Anterior cingulate cortex (tissue), 58 donors: Measurements from ENCODE around the gene GRB10.

ENCODE experiments used
- DNase-seq, 58 donors: peaks; one replicate each; lab custom pipeline; 2025; lab: John Stamatoyannopoulos, UW

GRB10 gene

GRCh38 chr7:50805447-50806125, 22.9 kb upstream of the GRB10 start:
- DNase-seq = no peak

DNA sequence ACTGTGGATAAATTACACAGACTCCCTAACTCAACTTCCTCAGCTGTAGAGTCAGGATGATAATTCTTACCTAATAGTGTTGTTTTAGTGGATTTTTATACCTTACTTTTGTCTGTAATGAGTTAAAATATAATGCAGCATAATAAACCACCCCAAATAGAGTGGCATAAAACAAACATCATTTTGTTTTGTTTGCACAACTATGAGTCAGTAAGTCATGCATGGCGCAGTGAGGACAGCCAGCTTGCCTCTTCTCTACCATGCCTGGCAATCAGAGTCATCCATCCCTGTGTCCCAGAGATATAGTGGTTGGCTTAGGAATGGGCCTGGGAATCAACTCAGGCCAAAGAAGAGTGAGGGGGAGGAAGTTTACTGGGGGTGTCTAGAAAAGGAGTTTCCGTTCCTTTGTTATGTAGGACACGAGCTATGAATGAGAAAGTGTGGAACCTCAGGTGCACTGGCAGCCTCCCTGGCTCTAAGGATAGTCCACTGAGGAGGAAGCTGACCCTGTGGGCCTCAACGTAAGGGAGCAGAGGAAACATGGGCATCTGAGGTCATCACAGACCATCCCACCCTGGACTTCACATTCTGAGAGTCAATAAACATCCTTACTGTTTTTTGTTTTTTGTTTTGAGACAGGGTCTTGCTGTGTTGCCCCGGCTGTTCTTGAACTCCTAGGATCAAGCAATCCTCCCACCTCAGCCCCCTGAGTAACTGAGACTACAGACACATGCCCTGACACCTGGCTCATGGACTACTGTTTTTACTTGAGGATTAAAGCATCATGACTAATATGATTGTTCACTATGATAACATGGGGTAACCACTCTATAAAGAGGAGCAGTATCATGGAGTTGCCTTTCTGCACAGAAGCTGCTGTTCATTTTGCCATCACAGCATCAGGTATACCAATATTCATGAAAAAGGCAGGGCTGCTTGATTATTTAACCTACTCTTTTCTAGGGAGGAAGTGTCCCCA, 21.0 kb upstream of the GRB10 start:
- DNase-seq = no peak

GRCh38 chr7:50801907-50802306, 19.2 kb upstream of the GRB10 start:
- DNase-seq = no peak

GRCh38 chr7:50799873-50800272, 17.2 kb upstream of the GRB10 start:
- DNase-seq = no peak

- DNase-seq = no peak
Observed at GRCh38 chr7:50798126-50798525, 15.4 kb upstream of the GRB10 start.

- DNase-seq = no peak
Observed at GRCh38 chr7:50795831-50796230, 13.1 kb upstream of the GRB10 start.

DNA sequence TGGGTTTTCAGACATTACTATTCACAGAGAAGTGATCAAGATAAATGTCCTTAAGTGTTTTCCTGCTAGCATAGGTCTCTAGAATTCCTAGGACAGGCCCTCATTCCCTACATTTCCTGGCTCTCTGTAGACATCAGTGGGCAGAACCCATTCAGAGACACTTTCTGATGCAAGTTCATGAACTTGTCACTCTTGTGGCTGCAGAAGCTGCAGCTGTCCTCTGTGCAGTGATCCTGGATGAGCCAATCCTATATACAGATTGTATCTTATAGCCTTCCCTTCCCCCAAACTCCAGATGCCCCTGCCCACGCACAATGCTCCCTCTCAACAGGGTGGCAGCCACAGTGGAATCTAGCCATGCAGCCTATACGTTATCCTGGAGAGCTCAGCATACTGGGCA, 12.6 kb upstream of the GRB10 start:
- DNase-seq = no peak

DNA sequence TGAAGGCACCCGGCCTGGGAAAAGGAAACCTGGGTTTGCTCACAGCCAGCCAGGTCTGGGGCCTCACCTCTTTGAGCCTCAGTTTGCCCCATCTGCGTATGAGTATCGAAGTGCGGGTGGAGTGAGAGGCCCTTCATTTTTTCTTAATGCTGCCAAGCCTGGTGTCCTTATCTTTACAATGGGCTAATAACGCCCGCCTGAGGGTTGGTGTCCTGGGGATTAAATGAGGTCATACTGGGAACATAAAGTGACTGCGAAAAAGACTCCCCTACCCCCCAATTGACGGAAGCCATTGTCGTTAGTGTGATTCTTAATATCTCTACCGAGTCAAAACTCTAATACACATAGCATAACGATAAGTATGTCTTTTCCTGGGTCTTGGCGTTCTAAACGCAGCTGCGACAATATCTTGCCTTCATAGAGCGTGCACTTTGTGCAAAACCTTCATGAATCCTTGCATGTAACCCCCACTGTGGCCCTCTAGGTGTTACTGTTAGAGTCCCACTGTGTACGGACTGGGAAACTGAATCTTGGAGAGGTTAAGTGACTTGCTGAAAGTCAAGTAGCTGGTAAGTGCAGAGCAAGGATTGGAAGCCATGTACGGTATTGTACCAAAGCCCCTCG, 11.4 kb upstream of the GRB10 start:
- DNase-seq = no peak

GRCh38 chr7:50793120-50793946, 10.6 kb upstream of the GRB10 start:
- DNase-seq = peak in 9 of 58 donors; percentile 9 to 33 (median 20)

DNA sequence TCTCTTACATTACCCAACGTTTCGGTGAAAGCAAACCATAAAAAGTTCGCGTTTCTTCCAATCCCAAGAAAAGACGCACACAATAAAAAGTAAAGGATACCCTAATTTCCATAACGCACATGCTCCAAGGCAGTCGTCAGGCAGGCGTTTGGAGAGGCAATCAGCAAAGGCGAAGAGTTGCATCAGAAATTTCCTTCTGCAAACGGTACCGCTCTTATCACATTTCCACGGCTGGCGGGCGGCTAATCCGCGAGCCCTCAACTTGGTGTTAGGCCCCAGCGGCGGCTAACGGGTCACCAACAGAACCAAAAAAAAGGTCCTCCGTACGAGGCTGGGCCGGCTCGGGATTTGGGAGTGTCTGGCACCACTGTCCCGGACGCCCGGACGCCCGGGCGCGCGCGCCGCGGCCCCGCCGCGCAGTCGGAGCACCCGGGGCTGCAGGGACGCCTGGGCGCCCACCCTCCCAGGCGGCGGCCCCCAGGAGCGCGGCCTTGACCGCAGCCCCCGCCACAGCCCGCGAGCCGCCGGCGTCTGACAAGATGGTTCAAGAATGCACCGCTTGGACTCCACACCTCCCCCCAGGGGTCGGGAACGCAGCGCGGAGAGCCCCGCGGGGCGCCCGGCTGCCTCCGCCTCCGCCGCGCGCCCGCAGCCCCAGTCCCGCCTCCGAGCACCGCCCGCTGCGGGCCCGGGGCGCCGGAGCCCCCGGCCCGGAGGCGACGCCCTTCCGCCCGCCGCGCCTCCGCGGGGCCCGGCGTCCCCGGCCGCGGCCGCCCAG, 9.8 kb upstream of the GRB10 start:
- DNase-seq = no peak

DNA sequence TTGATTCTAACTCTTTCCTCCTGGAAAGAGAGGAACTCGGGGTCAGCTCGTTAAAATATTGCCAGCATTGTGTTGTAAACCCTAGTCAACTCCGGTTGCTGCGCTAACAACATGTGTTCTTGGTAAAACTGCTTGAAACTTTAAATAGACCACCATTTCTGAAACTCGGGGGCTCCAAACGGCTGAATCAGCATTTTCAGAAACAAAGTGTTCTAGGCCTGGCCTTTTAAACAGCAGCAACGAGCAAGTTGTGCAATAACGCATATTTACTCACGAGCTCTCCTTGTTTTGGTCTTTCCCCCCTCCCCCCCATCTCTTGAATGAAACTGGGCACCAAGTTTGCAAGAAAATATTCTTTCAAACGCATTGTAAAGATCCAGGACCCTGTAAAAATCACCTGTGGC, 9.2 kb upstream of the GRB10 start:
- no peak for DNase-seq

DNA sequence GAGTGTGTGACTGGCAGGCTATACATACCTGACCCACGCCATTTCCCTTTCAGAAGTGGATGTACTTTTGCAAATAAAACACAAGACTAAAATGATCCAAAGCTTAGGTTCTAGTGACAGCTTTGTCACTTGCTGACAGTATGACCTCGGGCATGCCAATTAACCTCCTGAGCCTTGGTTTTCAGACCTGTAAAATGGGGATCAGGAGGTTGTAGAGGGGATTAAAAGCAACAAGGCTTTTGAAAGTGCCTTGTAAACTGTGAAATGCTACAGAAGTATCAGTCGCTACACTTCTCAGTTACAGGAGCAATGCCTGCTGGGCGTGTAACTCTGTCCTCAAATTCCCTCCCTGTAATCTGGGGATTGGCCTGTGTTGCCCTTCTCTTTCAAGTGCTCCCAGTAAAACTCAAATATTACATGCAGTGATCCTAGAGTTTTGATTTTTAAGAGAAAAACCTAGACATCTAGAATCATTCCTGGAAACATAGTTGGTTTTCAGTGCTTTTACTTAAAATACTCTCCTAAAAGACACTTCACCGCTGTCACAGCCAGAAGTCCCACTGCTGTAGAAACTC, 8.8 kb upstream of the GRB10 start:
- DNase-seq = no peak

DNA sequence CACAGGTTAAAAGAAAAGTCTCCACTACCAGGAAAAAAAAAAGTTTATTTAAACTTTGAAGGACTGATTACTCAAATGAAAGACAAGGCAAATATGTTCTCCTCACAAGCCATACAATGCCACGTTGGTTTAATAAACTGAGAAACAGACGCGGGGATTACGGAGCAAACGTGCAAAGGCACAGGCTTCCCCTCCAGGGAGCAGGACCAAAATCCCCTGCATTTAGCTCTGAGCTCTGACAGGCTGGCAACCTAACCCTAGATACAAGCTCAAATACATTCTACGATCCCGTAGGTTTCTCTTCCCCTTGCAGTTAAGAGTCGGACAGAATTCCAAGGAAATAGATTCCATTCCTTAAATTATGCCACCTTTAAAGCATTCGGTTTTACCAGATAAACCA, 7.7 kb upstream of the GRB10 start:
- no peak for DNase-seq

- DNase-seq = no peak
Observed at GRCh38 chr7:50788382-50788781, 5.7 kb upstream of the GRB10 start.

GRCh38 chr7:50787825-50788224, 5.1 kb upstream of the GRB10 start:
- DNase-seq = no peak

GRCh38 chr7:50785346-50785745, 2.6 kb upstream of the GRB10 start:
- DNase-seq = no peak

DNA sequence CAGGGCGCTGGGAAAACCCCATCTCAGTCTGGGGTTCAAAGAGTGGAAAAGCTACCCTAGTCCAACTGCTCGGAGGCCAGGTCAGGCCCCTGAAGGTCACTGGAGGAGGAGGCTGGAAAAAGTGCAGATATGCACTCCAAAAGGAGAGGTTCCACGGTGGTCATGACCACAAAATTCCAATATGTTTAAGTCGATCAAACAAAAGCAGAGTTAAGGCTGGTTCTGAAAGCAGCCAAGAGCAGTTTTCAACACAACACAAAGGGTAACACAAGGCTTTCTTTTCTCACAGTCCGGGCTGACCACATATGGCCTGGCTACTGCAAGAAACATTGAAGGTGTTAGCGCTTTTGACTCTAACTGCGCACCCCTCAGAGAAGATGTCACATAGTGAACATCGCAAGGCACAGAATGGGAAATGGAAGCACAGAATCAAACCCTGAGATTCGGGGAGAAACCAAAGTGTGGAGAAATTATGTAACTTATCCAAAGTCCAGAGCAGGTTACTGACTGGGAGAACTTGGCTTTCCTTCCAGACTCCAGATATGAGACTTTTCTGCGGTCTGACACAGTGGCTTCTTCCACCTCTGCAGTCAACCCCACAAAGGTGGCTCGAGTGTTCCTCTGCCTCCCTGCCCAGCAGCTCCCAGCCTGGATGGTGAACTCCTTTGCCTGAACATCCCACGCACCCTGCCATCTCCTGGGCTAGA, 1.3 kb upstream of the GRB10 start:
- no peak for DNase-seq

DNA sequence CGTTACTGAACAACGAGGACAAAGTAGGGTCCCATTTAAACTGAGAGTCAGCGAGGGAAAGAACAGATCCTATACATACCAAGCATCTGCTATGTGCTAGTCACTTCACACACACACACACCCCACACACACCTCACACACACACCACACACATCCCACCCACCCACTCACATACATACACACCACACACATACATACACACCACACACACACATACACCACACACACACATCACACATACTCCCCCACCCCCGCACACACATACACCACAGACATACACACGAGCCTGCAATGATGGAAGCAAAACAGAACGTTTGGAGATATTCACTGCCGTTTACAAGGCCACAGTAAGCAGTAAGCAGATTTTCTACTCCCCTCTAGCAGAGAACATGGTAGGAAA, 607 bp upstream of the GRB10 start:
- peak in 1 of 58 donors; percentile 2 for DNase-seq
